ENCODE data around the gene LRRTM4. TPM values are rescaled to one million over a fixed set of nuclear protein-coding genes. Genes with fewer than 3 reads are reported as not detected.

Gene LRRTM4
- total and polyA plus RNA-seq, 10 of the 15 experiments (the other 5 are each of a cell fraction or from before 2014, with no cell fraction given): 0.01 to 1.0 TPM; not detected in 8

DNA sequence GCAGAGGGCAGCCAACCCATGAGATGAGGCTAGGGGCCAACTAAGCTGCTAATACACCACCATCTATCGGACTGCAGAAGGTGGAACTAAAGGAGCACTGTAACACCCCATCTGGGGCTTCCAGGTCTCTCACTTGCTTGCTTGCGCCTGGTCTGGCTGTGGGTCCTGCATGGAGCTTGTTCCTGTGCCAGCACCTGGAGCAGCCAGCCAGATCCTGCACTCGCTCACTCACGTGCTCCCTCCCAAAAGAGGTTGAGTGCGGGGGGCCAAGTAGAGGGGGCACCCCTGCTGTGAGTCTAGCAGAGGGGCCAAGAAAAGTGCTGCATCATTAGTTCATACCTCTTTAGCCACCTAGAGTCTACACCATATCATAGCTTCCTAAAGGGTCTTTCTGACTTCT, 250.9 kb downstream of the LRRTM4 start:
- no peaks in the 10 kb centered on the region for H3K9me3 ChIP-seq (replicated peaks; ENCODE audit: control insufficient read depth, insufficient read depth, low read length)
- CTCF ChIA-PET: no interaction called here

GRCh38 chr2:77270433-77270832, 251.7 kb downstream of the LRRTM4 start:
- CTCF ChIA-PET: no interaction called here
- H4K20me1 ChIP-seq (ENCODE audit: control insufficient read depth, insufficient read depth): no peaks in the 10 kb centered on the region
- in situ Hi-C loops (cut with MboI) (no loop called here), intact Hi-C loops (cut with micrococcal nuclease; ENCODE audit: unreplicated experiment) (no loop called here)
- H2AFZ ChIP-seq (ENCODE audit: control insufficient read depth, low read depth, low read length): no peak overlapping the region
- no peak for FAIRE-seq
- H3K9me3 ChIP-seq (replicated peaks; ENCODE audit: control insufficient read depth, insufficient read depth, low read length): no peaks in the 10 kb centered on the region
- no peak overlapping the region for H3K4me3 ChIP-seq
- H3K9ac ChIP-seq (ENCODE audit: control insufficient read depth, insufficient read depth, low read length): no peak overlapping the region
- H3K79me2 ChIP-seq (ENCODE audit: control insufficient read depth, insufficient read depth, low read length): no peaks in the 10 kb centered on the region
- TF ChIP-seq IRF4 (IDR thresholded peaks at IDR 0.05; ENCODE audit: low read depth, low read length) (no peak), TBL1XR1 (IDR thresholded peaks at IDR 0.05; ENCODE audit: low read depth, low read length) (no peak), SRF (IDR thresholded peaks at IDR 0.05; ENCODE audit: low read depth in 2 of 2, low read length in 2 of 2) (no peak), ZNF384 (IDR thresholded peaks at IDR 0.05; ENCODE audit: borderline replicate concordance, low read depth, low read length) (no peak), MTA3 (IDR thresholded peaks at IDR 0.05; ENCODE audit: borderline replicate concordance, low read length) (no peak), CEBPZ (IDR thresholded peaks at IDR 0.05; ENCODE audit: low read depth, low read length) (no peak), NFXL1 (IDR thresholded peaks at IDR 0.05; ENCODE audit: borderline replicate concordance) (no peak), USF1 (IDR thresholded peaks at IDR 0.05; ENCODE audit: borderline replicate concordance, extremely low read length, insufficient read depth, low read depth, low read length) (no peak), RELA (IDR thresholded peaks at IDR 0.05; ENCODE audit: borderline replicate concordance, partially characterized antibody) (no peak)
- SMC1A ChIA-PET (ENCODE audit: uncharacterized antibody, unreplicated experiment): interaction anchor here (0.8 kb wide), 1 partner anchor 60 kb away, joined by 3 read pairs; no protein-coding TSS in a partner anchor
- H3K4me1 ChIP-seq (ENCODE audit: control insufficient read depth, insufficient read depth, low read length): no peaks in the 10 kb centered on the region
- RAD21 ChIA-PET (ENCODE audit: unreplicated experiment): no interaction called here
- WGBS (ENCODE audit: insufficient coverage, insufficient replicate concordance, low lambda C conversion rate, missing lambda C conversion rate): 7% methylated on average over 3 of the region's 3 CpGs
- no peaks in the 10 kb centered on the region for H3K27me3 ChIP-seq (replicated peaks in 1 of 2; ENCODE audit: control insufficient read depth in 2 of 2, insufficient read depth in 2 of 2, low read length in 1 of 2)
- ATAC-seq: peak; percentile 92
- no peak overlapping the region for H3K27ac ChIP-seq (ENCODE audit: control insufficient read depth, insufficient read depth)
- H3K36me3 ChIP-seq (ENCODE audit: control insufficient read depth in 2 of 2, insufficient read depth in 2 of 2, low read length in 1 of 2): no peaks in the 10 kb centered on the region
- POLR2A ChIA-PET: no interaction called here
- no TSS peak for BruUV-seq (replicated peaks)
- no peak for DNase-seq (ENCODE audit: low read depth, low spot score)
- no peak overlapping the region for H3K4me2 ChIP-seq (ENCODE audit: control insufficient read depth, insufficient read depth)

More for the DNA sequence above, 250.9 kb downstream of the LRRTM4 start:
- H3K9ac ChIP-seq (ENCODE audit: control insufficient read depth, insufficient read depth, low read length): no peak overlapping the region
- no peaks in the 10 kb centered on the region for H3K79me2 ChIP-seq (ENCODE audit: control insufficient read depth, insufficient read depth, low read length)
- no TSS peak for BruUV-seq (replicated peaks)
- intact Hi-C loops (cut with micrococcal nuclease; ENCODE audit: unreplicated experiment) (no loop called here), in situ Hi-C loops (cut with MboI) (no loop called here)
- H3K4me2 ChIP-seq (ENCODE audit: control insufficient read depth, insufficient read depth): no peak overlapping the region
- RAD21 ChIA-PET (ENCODE audit: unreplicated experiment): no interaction called here
- WGBS (ENCODE audit: insufficient coverage, insufficient replicate concordance, low lambda C conversion rate, missing lambda C conversion rate): 35% methylated on average over 5 of the region's 5 CpGs
- SMC1A ChIA-PET (ENCODE audit: uncharacterized antibody, unreplicated experiment): no interaction called here
- H3K27ac ChIP-seq (ENCODE audit: control insufficient read depth, insufficient read depth): no peak overlapping the region
- POLR2A ChIA-PET: no interaction called here
- ATAC-seq (no peak), DNase-seq (ENCODE audit: low read depth, low spot score) (no peak), FAIRE-seq (no peak)
- H4K20me1 ChIP-seq (ENCODE audit: control insufficient read depth, insufficient read depth): no peaks in the 10 kb centered on the region
- H2AFZ ChIP-seq (ENCODE audit: control insufficient read depth, low read depth, low read length): no peak overlapping the region
- no peak overlapping the region for H3K4me3 ChIP-seq
- H3K4me1 ChIP-seq (ENCODE audit: control insufficient read depth, insufficient read depth, low read length): no peaks in the 10 kb centered on the region
- no peak for TF ChIP-seq ZSCAN29 (IDR thresholded peaks at IDR 0.05)
- no peak for TF ChIP-seq NFYA (IDR thresholded peaks at IDR 0.05; ENCODE audit: borderline replicate concordance, low read depth, low read length)
- TF ChIP-seq MTA2 (IDR thresholded peaks at IDR 0.05; ENCODE audit: low read depth): no peak
- no peak for TF ChIP-seq PML (IDR thresholded peaks at IDR 0.05; ENCODE audit: low read length)
- TF ChIP-seq FOS (IDR thresholded peaks at IDR 0.05; ENCODE audit: borderline replicate concordance, extremely low read depth, insufficient read length): no peak
- TF ChIP-seq USF1 (IDR thresholded peaks at IDR 0.05; ENCODE audit: borderline replicate concordance, extremely low read length, insufficient read depth, low read depth, low read length): no peak
- no peak for TF ChIP-seq RAD21 (IDR thresholded peaks at IDR 0.05; ENCODE audit: insufficient read depth, low read depth, low read length)
- TF ChIP-seq NRF1 (conservative IDR thresholded peaks at IDR 0.05; ENCODE audit: low read depth, low read length): no peak
- no peak for TF ChIP-seq ATF7 (IDR thresholded peaks at IDR 0.05; ENCODE audit: low read depth)
- H3K27me3 ChIP-seq (replicated peaks in 1 of 2; ENCODE audit: control insufficient read depth in 2 of 2, insufficient read depth in 2 of 2, low read length in 1 of 2): no peaks in the 10 kb centered on the region
- H3K36me3 ChIP-seq (ENCODE audit: control insufficient read depth in 2 of 2, insufficient read depth in 2 of 2, low read length in 1 of 2): no peaks in the 10 kb centered on the region

Data from GM12878 (cell line).